HG03469 (cell line): Measurements from ENCODE around the gene XDH.

Experiments
- ATAC-seq: cut with Tn5 transposase; IDR thresholded peaks from one replicate; pipeline ENCODE4 v1.9.1; 2021; ENCODE audit warnings: mild to moderate bottlenecking, moderate library complexity, moderate number of reproducible peaks; ENCODE audit not compliant: unreplicated experiment

Gene XDH

GRCh38 chr2:31287654-31288053 is 126.9 kb downstream of the XDH start:
- ATAC-seq, result no peak

- no peak for ATAC-seq
Observed at GRCh38 chr2:31286961-31287550, 127.5 kb downstream of the XDH start.

GRCh38 chr2:31286230-31286629 is 128.3 kb downstream of the XDH start:
- ATAC-seq, result no peak
